Kidney capillary endothelial cell (primary cell): ENCODE results near the gene ABCC5.
"Not testable (repeated sequence)": the region's sequence is repeated elsewhere in the genome, so short reads cannot be mapped to it uniquely, and the experiment has no call there.

Experiments used
- DNase-seq: peaks from one replicate; pipeline ENCODE4 v3.0.0-alpha.2; 2018; ENCODE audit warnings: low spot score

ABCC5 gene

GRCh38 chr3:184016169-184016570 is 1.5 kb downstream of the ABCC5 start:
- DNase-seq = no peak

- no peak for DNase-seq
Measured at GRCh38 chr3:184015381-184016019, 2.2 kb downstream of the ABCC5 start.

- no peak for DNase-seq
Measured at GRCh38 chr3:184011937-184012889, 5.5 kb downstream of the ABCC5 start.

GRCh38 chr3:184011230-184011876 is 6.3 kb downstream of the ABCC5 start:
- no peak for DNase-seq

- no peak for DNase-seq
Measured at GRCh38 chr3:184008161-184008560, 9.5 kb downstream of the ABCC5 start.

- not testable (repeated sequence) for DNase-seq
Measured at GRCh38 chr3:184007143-184007813, 10.4 kb downstream of the ABCC5 start.

GRCh38 chr3:184005941-184006507 is 11.7 kb downstream of the ABCC5 start:
- no peak for DNase-seq

- no peak for DNase-seq
Measured at GRCh38 chr3:184004476-184004875, 13.2 kb downstream of the ABCC5 start.

- DNase-seq = peak; percentile 39
Measured at GRCh38 chr3:184003187-184003967, 14.3 kb downstream of the ABCC5 start.

- no peak for DNase-seq
Measured at GRCh38 chr3:184002469-184002868, 15.2 kb downstream of the ABCC5 start.

GRCh38 chr3:184001761-184002160 is 15.9 kb downstream of the ABCC5 start:
- DNase-seq = no peak

GRCh38 chr3:183991403-183991802 is 26.3 kb downstream of the ABCC5 start:
- no peak for DNase-seq

- DNase-seq = no peak
Measured at GRCh38 chr3:183988216-183988790, 29.4 kb downstream of the ABCC5 start.

GRCh38 chr3:183987000-183987600 is 30.6 kb downstream of the ABCC5 start:
- DNase-seq = no peak

GRCh38 chr3:183984749-183985729 is 32.6 kb downstream of the ABCC5 start:
- no peak for DNase-seq

GRCh38 chr3:183984127-183984740 is 33.5 kb downstream of the ABCC5 start:
- no peak for DNase-seq

GRCh38 chr3:183981990-183982644 is 35.6 kb downstream of the ABCC5 start:
- DNase-seq = no peak

- DNase-seq = no peak
Measured at GRCh38 chr3:183980403-183980802, 37.3 kb downstream of the ABCC5 start.
